NCI-H2227 (cell line): ENCODE measurements around the gene MED12L.

Experiments used
- DNase-seq: peaks from one replicate; lab custom pipeline; 2025; ENCODE audit not compliant: unreplicated experiment; lab: John Stamatoyannopoulos, UW

The MED12L gene

DNA sequence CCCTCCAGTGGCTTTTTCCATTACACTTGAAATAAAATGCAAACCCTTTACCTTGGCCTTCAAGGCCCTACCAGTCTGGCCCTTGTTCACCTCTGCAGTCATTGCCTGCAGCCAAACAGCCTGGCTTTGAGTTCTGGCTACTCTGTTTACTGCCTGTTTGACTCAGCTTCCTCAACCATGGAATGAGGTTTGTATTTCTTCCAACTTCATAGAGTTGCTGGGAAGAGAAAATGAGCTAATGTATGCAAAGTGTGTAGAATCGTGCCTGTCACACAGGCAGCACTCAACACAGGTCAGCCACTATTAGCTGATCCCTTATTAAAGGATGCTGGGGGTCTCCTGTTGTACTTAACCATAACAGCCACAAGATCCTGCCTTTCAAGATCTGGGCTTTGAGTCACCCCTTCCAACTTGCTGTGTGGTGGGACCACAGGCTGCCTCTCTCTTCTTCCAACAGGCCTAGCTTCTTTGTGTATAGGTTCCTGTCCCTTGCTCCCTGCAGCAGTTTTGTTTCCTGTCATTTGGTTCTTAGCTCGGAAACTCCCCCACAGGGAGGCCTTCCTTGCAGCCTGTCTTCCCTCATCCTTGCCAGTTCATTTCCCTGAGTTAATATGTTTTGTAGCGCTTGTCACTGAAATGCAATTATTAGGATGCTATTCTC, 6.4 kb downstream of the MED12L start:
- no peak for DNase-seq

DNA sequence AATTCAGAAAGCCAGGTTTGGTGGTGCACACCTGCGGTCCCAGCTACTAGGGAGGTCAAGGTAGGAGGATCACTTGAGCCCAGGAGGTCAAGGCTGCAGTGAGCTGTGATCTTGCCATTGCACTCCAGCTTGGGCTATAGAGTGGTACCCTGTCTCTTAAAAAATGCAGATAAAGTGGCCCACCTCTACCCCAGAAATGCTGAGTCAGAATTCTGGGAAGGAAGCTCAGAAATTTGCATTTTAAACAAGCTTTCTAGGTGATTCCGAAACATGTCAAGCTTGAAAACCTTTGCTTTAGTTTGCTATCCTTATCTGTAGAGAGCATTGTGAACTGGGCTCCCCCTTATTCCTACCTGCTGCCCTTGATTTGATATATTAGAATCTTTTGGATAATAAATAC, 7.7 kb downstream of the MED12L start:
- no peak for DNase-seq

DNA sequence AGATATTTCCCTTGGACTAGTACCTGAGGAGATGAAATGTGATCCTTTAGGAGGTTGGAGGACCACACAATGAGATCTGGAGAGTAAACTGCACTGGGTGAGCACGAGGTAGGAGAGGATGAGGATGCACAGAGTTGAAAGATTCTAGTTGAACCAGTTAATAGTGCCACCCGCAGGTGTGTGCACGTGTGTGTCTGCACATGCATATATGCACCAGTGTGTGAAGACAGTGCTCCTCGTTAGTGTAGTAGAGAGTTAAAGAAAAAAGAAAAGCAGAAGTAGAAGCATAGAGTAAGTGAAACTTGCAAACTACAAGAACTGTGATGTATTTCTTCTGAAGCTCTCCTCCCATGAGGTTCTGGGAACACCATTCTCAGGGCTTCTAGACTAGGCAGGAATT, 8.4 kb downstream of the MED12L start:
- no peak for DNase-seq

DNA sequence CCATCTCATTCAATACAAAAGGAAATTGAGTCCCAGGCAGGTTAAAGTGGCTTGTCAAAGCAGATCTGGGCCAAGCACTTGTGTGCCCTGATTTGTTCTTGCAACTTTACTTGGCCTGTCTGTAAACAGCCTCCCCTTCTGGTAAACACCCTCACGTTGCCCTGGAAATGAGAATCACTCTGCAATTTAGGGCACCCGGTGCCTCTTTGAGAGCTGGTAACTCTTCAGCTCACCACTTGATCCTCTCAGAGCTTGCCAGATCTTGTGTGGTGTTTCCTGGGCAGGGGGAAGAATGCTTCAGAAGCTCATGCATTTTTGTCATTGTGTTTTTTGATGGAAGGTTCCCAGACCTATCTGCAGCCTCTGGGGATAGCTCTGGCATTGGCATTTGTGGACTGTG, 11.3 kb downstream of the MED12L start:
- no peak for DNase-seq

DNA sequence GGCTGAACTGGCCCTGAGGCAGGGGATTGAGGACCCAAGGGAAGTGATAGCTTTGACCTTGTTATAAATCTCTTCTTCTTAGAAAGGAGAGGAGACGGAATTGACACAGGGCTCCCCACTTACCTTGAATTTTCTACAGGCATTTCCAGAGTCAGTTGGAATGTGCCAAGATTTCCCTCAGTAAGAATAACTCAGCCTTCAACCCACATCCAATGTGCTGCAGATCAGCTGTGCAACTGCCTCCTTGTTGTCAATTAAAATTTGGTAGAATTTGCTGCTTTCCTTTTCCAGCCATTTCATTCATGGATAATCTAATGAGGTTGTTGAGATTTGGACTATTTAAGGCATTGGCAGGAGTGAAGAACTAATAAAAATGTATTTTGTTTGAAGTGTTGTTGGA, 14.6 kb downstream of the MED12L start:
- no peak for DNase-seq

DNA sequence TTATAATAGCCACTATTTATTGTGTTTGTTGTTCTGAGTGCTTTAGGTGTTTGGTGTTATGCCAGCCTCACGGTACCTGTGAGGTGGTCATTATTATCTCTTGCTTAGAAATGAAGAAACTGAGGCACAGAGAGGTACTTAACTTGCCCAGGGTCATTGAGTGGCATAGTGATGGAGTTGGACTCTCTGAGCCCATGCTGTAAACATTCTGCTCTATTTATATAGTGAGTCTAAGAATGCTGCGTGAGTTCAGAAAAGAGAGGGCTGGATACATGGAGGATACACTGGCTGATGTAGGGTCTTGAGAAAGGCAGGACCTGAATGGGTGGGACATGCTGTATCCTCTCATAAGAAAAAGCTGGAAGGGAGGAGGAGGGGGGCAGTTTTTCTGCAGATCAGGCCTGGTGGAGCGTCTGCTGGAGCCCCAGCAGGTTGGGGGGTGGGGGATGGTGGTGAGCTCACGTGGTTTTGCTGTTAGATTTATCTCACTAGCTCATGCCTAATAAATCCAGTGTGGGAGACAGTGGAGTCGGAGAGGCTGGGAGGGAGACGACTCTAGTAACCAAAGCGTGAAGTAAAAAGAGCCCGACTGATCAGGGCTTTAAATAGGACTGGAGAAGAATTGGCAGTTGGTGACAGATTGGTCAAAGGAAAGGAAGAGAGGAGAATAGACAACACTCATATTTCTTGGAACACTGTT, 16.0 kb downstream of the MED12L start:
- peak; percentile 2 for DNase-seq

DNA sequence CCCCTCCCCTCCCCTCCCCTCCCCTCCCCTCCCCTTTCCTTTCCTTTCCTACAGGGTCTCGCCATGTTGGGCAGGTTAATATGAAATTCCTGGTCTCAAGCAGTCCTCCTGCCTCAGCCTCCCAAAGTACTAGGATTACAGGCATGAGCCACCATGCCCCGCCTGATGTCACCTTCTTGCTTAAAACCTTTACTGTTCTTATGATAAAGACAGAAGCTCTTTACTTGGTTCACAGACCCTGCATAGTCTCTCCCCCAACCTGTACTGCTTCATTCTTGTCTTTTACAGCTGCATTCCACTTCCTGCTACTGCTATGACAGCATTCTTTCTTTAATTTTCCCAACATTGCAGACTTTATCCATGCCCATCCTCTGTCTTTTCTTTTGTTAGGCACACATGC, 20.8 kb downstream of the MED12L start:
- no peak for DNase-seq

DNA sequence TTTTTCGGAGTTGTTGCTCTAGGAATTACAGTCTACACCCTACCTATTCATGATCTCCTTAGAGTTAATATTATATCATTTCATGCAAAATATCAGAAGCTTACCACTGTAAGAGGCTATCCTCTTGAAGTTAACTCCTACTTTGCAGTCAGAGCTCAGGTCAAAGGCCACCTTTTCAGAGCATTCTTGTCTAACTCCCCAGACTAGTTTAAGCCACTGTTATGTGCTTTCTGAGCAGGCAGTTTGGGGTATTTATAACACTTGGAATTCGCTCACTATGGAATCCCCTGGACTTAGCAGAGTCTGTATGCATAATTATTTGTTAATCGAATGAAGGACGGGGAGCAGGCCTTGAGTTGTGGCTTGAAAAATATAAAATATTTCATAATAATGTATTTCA, 21.7 kb downstream of the MED12L start:
- DNase-seq: no peak

DNA sequence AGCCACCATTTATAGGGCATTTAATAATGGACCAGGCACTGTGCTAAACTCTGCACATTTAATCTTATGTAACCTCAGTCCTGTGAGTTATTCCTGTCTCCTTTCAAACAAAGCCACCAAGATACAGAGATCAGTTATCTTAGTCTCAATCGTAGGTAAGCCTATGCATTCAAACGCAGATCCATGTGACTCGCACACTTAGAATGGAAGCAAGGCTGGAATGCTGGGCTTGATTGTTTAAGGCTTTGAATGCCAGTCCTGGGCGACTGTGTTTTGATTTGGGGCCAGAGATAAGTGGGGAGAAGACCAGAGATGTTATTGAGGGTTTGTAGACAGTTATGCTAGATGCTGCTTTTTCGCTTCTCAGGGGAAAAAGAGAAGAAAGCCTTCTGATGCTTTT, 22.2 kb downstream of the MED12L start:
- no peak for DNase-seq

DNA sequence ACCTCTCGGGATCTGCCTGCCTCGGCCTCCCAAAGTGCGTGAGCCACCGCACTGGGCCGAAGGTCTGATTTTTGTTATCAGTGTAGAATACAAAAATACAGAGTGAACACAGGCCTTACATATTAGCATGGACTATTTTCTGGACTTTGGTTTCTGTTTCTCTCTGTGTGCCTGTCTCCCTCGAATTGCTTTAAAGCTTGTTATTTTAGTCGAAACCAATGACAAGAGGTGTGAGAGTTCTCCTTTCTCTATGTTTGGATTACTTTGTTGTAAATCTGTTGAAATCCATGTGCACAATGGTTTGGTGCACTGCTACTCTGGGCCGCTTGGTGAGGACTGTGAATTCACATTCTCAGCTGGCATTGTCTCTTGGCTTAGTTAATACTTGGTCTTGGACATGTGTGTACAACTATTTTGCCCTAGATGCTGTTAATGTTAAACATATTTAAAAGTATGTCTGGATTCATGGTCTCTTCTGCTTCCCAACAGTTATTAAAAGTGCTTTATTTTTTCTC, 23.9 kb downstream of the MED12L start:
- no peak for DNase-seq

DNA sequence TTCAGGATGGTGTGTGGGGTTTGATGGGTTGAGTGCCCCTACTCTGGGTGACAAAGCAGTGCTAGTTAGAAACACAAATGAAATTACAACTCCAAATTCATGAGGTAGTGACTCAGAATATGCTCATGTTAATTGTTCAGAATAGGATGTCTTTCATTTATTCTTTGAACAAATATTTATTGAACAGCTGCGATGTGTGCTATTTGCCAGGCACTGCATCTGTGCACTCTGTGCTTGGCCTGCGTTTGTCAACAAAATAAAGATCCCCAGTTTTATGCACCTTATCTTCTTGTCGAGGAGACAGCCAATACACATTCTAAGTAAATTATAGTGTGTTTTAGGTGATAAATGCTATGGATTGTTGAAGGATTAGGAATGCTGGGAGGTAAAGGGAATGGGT, 27.3 kb downstream of the MED12L start:
- no peak for DNase-seq

DNA sequence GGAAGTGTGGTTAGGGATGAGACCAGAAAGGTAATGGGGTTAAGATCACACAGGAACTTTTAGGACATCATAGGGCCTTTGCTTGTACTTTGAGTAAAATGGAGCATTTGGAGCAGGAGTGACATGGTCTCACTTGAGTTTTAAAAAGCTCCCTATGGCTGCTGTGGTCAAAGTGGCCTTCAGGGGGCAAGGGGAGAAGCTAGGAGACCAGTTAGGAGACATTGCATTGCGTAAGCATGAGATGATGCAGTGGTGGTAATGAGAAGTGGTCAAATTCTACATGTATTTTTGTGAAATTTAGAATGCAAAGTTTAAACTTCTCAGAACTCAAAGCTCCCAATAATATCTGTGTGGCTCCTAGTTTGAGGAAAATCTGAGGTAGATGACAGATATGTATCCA, 27.9 kb downstream of the MED12L start:
- no peak for DNase-seq

DNA sequence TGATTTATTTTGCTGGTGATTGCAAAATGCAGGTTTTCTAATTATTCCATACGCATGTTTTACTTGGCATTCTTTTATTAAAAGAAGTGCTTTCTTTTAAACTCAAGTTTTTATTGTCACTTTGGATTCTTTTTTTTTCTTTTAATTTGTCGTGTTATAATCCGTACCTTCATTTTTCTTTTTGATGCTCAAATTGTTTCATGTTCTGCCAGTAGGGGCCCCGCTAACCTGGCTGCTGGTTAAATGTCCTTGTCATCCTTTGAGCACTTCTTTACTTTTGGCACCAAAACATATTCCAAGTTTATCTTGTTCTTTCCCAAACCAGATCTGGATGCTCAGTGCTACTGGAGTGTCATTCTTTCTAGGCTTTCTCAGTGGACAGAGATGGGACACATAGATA, 31.6 kb downstream of the MED12L start:
- no peak for DNase-seq

DNA sequence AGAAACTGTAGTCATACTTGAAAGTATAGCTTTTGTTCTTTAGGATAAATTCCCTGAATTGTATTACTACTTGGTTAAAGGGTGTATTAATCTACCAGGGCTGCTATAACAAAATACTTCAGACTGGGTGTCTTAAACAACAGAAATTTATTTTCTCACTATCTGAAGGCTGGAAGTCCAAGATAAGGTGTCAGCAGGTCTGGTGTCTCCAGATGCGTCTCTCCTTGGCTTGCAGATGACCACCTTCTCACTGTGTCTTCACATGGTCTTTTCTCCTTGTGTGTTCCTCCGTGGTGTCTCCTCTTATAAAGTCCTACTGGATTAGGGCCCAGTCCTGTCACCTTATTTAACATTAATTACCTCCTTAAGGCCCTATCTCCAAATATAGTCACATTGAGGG, 33.7 kb downstream of the MED12L start:
- no peak for DNase-seq

DNA sequence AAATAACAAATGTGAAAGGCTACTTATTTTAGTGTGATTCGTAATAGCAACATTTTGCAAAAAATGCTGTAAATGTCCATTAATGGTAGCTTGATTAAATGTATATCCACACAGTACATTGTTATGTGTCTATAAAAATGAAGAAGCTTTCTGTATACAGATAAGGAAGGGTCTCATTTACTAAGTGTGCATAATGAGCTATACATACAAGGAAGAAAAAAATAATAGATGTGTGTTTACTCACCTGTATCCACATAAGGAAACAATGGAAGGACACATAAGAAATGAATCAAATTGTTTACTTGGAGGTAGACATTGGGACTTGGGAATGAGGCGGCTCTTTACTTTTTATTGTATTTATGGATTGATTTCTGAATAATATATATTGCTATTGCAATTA, 34.9 kb downstream of the MED12L start:
- DNase-seq: no peak

DNA sequence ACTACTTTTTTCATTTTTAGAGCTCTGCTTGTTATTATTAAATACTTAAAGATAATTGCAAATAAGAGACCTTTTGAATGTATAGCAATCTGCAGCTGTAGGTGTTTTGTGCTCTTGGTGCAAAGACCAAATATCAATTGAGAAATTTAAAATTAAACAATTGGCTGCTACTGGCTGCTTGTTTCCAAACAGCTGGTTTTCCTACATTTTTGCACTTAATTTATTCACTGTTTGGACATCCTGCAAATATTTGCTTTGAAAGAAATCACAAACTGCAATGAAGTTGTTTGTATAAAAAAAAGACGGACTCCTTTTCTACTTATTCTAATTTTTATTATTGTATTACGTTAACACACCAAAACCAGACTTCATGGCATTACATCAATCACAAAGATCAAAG, 35.6 kb downstream of the MED12L start:
- DNase-seq: no peak

DNA sequence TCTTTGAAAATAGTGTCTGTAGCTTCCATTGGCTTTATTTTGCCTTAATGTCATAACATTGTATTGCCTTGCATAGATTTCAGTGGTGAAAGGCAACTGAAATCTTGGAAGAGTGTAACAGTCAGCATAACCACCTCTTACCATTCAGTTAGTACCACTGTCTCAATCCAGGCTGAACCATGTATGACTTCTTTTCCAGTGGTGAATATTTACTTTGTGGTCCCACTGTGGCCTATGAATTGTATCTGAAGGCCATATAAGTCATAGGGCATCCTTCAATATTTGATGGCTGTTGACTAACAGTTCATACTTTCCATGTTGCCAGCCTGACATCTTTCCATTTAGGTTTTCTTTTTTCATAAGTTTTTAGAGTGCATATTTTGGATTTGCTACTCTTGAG, 38.4 kb downstream of the MED12L start:
- no peak for DNase-seq

DNA sequence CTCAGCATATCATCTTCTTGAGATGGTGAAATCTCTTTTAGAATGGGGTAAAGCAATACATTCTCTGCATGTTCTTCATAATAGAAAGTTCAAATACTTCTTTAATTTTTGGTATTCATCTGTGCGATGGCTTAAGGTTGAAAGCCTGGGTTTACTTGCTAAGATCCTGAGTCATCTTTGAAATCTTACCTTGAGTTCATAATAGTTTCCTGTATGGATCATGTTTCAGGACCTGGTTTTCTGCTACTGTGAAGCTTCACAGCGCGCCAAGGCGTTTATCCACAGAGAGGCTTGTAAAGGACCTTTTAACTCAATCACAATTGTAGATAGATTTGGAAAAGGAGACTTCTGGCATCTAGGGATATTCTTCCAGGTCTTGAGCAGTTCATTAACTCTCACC, 39.0 kb downstream of the MED12L start:
- no peak for DNase-seq

DNA sequence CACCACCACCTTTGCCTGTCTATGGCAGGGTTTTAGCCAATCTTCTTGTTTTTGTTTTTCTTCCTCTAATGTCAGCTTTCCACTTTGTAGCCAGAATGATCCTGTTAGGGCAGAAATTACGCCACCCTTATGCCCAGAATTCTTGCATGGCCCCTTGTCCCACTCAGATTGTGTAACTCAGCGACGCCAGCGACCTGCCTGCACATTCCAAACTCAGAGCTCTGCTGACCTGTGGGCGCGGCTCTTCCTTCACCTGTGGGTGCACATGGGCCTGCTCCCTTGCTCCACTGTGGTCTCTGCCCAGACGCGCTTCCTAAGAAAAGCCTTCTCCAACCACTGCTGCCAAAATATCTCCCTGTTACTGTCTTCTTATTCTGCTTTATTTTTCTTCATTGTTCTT, 45.0 kb downstream of the MED12L start:
- no peak for DNase-seq

DNA sequence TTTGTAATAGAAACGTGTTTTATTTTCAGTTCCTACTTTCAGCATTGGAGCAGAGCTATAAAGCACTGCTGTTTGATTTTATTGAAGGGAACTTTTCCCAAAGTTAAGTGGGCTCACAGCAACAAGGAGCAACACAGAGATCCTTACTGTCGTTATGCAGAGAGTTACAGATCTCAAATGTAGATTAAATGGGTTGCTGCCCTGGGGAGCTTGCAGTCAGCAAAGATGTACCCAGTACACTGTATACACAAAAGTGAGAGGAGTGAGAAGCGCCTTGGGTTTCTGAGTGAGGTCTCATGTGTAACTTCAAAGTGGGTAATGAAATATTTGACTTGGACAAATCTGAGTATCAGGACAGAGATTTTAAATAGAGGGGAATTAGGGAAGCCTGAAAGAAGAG, 47.7 kb downstream of the MED12L start:
- DNase-seq: no peak

DNA sequence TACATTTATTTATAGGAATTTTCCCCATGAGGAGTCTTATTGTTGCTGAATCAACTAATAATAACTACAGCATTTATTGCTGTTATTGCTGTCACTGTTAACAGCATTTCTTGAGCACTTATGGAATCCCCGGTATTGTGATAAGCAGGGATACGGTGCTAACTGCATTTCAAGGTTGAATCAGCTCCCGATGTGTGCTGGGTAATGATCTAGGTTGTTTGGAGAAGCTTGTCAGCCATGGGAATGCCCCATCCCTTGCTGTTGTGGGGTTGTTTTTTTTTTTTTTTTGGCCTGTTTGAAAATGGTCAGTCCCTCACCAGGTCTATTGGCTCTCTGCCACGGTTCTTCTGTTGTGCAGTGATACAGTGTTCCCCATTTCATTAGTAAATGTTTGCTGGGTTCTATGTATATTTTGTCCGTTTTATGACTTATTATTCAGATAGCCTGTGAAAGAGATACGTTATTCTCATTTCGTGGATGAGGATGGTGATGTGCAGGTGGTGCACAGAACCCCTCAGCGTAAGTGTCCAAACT, 48.5 kb downstream of the MED12L start:
- no peak for DNase-seq

DNA sequence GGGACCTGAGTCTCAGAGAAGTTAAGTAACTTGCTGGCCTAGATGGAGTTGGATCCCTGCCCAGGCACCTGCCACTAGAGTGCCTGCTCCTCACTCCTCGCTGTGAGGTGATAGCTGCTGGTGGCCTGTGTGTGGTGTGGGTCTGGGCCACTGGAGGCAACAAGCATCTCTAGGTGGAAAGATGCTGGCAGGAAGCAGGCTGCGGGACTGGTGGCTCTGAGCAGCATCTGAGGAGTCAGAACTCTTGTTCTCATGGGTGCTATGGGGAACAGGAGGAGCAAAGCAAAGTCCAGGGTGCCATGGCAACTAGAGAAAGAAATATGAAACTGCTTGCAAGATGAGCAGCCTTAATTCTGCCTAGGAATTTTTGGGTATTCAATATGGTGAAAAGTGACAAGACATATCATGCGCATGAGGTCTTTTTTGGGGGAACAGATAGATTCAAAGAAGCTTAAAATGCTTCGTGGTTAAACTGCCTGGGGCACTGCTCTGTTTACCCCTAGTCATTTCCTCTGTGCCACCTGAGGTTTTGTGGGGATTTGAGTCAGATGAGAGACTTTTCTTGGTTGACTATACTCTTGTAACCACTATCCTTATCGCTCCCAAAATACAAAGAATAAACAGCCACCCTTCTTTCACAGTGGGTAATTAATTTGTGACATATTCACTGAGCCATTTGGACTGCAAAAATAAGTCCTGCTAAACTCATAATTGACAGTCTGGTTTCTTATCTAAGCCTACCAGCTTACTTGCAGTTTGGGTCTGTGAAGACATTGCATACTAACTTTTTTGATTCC, 50.3 kb downstream of the MED12L start:
- DNase-seq: no peak
